A549 treated with AZD2906 at 1 μM for 4 hours (cell line): ENCODE measurements around the gene PHLPP2. TPM values are rescaled to one million over a fixed set of nuclear protein-coding genes. Genes with fewer than 3 reads are reported as not detected.

ENCODE experiments used
- total RNA-seq: library from RNA; stranded (reverse); fragments of 200-300 nt; extraction: Qiagen RNA extraction; gene quantifications from 5 replicates; pipeline ENCODE4 v1.2.3, GENCODE V29; 2022

PHLPP2 gene
- 10.5 to 13.4 TPM (median 10.8 TPM) in 5 replicates for total RNA-seq

DNA sequence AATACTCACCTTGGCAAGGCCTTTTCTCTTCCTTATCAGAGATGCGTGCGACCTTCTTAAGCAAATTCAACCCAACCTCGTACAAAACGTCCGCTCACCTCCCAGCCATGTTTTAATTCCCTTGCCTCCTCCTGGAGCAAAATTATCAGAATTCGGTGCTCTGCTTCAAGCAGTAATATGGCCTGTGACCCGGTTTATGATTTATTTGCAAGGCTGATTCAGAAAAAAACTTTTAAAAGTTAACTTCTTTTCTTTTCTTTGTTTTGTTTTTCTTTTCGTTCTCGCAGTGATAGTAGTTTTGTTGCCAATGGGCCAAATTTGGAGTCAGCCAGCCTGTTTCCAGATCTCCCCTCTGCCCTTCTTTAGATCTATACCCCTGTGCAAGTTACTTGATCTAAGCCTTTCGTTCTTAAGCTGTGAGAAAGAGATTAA lies at the start of gene PHLPP2:
PHLPP2 (minus strand) TSS at position 382 of the 432 bp plus-strand sequence. CDS start 9,906 bp downstream, outside the sequence.

GRCh38 chr16:71626018-71626857 lies 98.3 kb downstream of the PHLPP2 start, which contains the start of gene MARVELD3:
Gene MARVELD3, plus strand, starts transcription at chr16:71626184. Its CDS starts 46 bp downstream, at chr16:71626230.

Other genes with a start within 250 kb of the PHLPP2 start
- gene ZNF19, start 235.4 kb downstream of the PHLPP2 start, total RNA-seq: 1.2 to 2.1 TPM (median 1.9 TPM) in 5 replicates
- 0.06 to 0.13 TPM (median 0.13 TPM) in 3 of 5 replicates, not detected in the others for gene CHST4, start 198.3 kb downstream of the PHLPP2 start, total RNA-seq
- gene TAT, start 147.6 kb downstream of the PHLPP2 start, total RNA-seq: 0.03 to 0.15 TPM (median 0.05 TPM) in 4 of 5 replicates, not detected in the other
- gene MARVELD3, start 98.5 kb downstream of the PHLPP2 start, total RNA-seq: 0.27 to 0.45 TPM (median 0.32 TPM) in 5 replicates
- gene AP1G1, start 84.1 kb upstream of the PHLPP2 start, total RNA-seq: 41.1 to 47.6 TPM (median 46.7 TPM) in 5 replicates
- 14.1 to 18.2 TPM (median 17.0 TPM) in 5 replicates for gene ATXN1L, start 121.3 kb upstream of the PHLPP2 start, total RNA-seq
- gene ZNF821, start 159.5 kb upstream of the PHLPP2 start, total RNA-seq: 3.8 to 4.7 TPM (median 4.0 TPM) in 5 replicates
- gene IST1, start 170.8 kb upstream of the PHLPP2 start, total RNA-seq: 152 to 206 TPM (median 165 TPM) in 5 replicates